GM21390 (cell line): ENCODE measurements around the gene OXCT1.
"Not testable (repeated sequence)": the region's sequence is repeated elsewhere in the genome, so short reads cannot be mapped to it uniquely, and the experiment has no call there.

Experiments
- ATAC-seq: cut with Tn5 transposase; IDR thresholded peaks from one replicate; pipeline ENCODE4 v1.9.1; 2021; ENCODE audit not compliant: unreplicated experiment

Gene OXCT1

DNA sequence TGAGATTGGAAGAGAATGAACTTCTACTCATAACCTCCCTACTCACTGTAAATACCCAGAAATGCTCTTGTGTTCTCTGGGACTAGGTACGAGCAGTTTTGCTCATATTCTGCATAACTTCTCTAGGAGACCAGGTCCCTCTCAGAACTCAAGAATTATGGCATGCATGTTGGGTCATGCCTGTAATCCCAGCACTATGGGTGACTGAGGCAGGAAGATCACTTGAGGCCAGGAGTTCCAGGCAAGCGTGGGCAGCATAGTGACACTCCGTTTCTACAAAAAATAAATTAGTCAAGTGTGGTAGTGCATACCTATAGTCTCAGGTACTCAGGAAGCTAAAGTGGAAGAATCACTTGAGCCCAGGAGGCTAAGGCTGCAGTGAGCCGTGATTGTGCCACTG lies 141.9 kb downstream of the OXCT1 start:
- ATAC-seq, result no peak

DNA sequence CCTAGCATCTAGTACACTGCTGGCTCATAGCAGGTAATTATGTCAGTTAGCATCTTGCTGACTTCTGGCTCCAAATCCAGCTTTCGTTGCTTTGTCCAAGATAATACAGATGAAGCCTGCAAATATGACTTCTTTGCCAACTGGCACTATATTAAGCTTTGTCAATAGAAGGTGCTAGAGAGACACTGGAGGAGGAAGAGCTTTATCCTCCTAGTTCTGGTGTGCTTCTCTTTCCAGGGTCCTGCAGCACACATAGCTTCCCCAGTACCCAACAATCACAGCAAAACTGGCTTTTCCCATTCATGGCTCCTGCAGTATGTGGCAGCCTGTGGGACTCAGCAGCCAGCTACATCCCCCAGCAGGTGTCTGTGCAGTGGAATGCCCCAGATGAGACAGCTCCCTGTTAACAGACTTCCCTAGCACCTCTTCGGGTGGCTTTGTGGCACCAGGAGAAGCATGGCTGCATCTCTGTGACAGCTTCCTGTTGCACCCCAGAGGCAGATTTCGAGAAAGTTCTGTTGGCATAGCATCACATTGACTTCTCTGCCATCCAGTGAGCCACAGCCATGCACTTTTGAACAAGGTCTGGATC lies 147.8 kb downstream of the OXCT1 start:
- ATAC-seq, result no peak

DNA sequence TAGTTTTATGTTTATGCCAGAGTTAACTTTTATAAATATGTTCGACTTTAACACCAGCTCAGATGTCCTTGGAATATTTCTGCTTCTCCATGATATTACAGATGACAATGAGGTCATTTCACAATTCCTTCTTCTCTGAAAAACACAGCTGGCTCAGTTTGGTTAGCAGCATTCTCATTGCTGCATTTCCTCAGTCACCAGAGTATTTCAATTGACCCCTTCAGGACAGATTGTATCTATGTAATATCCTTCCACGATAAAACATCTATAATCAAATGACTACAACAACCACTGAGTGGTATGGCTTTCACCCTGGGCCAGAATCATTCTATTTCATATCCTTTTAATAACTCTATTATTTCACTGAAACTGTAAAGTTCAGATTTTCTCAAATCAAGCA lies 148.7 kb downstream of the OXCT1 start:
- ATAC-seq, result no peak

DNA sequence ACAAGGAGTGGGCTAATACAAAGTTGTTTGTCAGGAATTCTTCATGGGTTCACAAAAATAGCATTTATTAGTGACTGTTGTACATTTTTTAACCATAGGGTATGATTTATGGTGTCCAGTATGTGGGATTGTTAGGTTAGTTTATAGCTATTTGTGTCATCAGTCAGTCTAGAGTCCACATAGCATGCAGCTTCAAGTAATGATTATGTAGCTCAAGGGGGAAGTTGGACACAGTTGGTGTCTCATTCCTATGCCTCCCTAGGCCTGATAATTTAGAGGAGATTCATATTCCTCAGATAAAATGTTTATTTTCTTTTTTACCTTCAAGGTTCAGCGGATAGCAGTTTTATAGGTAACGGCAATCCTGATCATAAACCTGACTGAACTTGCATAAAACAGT lies 153.8 kb downstream of the OXCT1 start:
- no peak for ATAC-seq

DNA sequence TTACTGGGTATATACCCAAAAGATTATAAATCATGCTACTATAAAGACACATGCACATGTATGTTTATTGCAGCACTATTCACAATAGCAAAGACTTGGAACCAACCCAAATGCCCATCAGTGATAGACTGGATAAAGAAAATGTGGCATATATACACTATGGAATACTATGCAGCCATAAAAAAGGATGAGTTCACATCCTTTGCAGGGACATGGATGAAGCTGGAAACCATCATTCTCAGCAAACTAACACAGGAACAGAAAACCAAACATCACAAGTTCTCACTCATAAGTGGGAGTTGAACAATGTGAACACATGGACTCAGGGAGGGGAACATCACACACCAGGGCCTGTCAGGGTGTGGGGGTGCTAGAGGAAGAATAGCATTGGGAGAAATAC lies 155.8 kb downstream of the OXCT1 start:
- ATAC-seq, result not testable (repeated sequence)

DNA sequence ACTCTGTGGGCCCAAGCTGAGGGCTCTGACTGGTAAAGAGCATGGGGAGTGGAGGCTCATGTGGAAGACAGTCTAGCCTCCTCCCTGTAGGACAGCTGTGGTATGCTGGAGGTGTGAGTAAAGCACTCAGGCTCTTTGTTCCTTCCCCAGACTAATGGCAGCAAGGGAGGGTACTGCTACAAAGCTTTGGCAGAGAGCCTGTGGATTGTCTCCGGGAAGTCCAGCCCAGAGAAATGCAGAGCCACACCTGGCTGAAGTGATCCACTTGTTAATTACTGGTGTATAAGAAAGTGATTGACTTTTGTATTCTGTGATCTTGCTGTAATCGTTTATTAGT lies 161.7 kb downstream of the OXCT1 start:
- ATAC-seq, result peak; percentile 28

DNA sequence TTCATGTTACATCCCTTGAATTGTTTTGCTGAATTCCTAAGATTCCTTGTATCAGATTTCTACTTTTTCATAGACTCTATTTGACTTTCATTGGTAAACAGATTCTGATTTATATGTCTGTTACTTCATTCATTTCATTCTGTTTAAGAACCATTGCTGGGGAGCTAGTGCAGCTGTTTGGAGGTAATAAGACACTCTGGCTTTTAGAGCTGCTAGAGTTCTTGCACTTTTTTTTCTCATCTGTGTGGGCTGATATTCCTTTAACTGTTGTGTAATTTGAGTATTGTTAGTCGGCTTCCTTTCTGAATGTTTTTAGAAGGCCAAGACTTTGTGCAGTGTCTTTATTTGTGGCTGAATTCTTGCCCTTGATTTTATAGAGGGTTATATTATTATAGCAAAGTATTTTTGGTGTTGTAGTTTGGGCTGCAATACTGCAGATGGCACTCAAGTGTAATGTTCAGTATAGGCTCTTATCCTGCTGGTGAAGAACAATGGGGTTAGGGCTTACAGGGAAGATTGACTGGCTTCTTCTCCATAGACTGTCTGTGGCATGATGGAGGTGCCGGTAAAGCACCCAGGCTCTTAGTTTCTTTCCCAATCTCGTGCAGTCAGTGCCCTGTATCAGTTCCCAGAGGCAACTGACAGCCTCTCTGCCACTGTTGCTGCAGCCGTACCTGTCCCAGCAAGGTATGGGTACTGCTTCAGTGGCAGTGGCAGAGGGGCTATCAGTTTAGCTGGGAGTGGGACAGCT lies 162.2 kb downstream of the OXCT1 start:
- ATAC-seq, result peak; percentile 85

DNA sequence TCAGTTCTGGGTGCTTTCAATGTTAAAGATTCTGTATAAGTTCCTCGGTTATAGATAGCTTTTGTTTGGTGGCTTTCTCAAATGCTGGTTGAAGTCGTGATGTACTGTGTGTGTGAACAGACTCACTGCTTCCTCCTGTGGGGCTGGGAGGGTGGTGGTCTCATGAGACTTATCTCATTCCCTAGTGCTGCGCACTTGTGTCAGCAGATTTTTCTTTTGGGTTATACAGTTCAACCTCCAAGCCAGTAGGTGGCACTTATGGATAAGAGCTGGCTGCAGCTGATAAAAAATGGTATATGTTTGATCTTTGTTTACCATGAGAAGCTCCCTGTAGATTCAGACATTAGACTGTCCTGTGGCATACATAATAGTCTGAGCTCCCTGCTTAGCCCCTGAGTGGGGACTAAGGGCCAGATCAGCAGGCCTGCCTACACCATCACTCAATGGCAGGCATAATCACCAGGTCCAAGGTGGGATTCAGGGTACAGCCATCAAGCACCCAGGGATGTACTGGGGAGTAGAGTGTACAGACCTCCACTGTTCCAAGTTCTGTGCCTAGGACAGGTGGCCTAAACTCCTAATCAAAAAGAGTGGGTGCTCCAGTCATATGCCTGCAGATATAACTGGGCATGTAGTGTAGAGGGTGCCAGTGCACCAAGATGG lies 174.2 kb downstream of the OXCT1 start:
- ATAC-seq, result peak; percentile 81

DNA sequence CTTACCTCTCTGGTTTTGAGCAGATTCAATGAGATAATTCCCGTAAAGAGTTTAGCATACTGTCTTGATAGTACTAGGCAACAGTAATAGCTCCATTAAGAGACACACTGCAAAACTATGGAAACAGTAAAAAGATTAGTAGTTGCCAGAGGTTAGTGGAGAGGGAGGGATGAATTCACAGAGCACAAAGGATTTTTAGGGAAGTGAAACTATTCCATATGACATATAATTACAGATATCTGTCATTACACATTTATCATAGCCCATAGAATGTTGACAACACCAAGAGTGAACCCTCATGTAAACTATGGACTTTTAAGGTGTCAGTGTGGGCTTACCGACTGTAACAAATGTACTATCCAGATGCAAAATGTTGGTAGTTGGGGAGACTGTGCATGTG lies 183.5 kb downstream of the OXCT1 start:
- ATAC-seq, result no peak

DNA sequence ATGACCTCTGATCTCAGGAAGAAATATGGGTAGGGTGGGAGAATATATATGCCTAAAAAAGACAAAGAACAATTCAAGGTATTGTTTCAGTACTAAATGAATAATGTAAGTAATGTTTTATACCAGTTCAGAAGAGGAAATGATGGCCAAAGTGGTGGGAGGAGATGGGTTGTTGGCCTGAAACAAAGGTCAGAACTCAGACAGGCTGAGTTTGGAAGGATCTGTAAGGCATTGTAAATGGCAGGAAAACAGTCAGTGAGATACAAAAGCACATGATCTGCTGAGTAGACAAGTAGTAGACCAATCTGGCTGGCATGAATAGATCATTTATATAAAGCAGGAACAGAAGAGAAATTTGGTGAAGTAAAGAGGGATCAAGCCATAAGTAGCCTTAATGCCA lies 184.0 kb downstream of the OXCT1 start:
- ATAC-seq, result no peak

DNA sequence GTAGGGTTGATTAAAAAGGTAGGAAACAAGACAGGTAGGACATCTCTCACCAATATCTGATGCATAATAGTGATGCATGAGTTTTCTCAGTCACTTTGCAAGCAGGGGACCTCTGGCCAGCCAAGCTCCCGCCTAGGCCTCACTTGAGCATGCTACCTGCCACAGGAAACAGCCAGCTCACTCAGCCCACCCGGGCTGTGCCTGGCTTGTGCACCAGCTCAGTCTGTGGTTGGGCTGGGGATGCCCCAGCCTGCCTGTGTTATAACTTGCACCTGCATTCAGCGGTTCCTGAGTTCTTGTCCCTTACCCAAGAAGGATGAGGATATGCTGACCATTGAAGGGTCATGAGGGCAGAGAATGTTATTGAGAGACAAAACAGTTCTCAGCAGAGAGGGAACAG lies 187.0 kb downstream of the OXCT1 start:
- peak; percentile 46 for ATAC-seq

DNA sequence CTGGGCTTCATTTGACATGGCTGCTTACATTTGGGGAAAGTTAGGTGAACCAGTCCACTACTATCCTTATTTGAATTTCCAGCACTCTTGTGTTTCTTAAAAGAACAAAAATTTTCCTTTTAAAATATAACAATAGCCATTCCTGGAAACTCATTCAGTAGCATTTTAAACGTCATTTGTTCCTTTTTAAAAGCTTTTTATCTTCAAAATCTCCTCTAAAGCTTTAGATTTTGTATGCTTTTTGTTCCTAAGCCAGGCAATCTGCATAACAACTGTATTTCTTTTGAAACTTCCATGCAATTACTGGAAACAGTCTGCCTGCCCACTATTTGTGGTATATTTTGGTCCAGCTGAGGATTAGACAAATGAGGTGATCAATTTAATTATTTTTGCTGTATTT lies 187.6 kb downstream of the OXCT1 start:
- no peak for ATAC-seq

DNA sequence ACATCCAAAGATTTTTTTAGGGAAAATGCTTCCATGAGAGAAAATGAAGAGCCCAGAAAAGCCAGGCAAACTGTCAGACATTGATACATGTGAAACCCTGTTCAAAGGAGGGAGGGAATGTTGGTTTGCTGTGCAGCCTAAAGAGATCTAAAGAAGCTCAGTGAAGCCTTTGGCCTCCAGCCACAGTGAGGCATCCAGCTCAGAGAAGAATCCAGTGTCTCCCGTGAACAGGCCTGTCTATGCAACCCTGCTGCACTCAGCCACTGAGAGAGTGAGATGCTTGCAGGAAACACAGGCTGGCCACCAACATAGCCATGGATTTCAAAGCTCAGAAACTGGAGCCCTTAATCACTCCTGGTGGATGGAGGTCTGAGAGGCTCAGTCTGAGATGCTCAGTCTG lies 188.4 kb downstream of the OXCT1 start:
- ATAC-seq, result no peak
